ENCODE results near the gene AATK.

AATK gene

GRCh38 chr17:81190591-81190990 is 24.6 kb upstream of the AATK start:
- peak; percentile 9 for DNase-seq

GRCh38 chr17:81189670-81190530 is 23.9 kb upstream of the AATK start:
- Histone ChIP-seq H3K4me3 (ENCODE audit: low read depth, low read length) (no peak overlapping the region), H3K9me3 (no peaks in the 10 kb centered on the region), H3K4me1 (peaks cover 13% of the 10 kb centered on the region), H3K27me3 (no peaks in the 10 kb centered on the region), H3K36me3 (peaks cover 10% of the 10 kb centered on the region)
- TF ChIP-seq CTCF (IDR thresholded peaks at IDR 0.05; ENCODE audit: low read depth, low read length): 0 out of 2 replicates have a peak, but pooled peaks have one; percentile 9
- DNase-seq: no peak

More at GRCh38 chr17:81190591-81190990, 24.6 kb upstream of the AATK start:
- no peak overlapping the region for H3K4me3 ChIP-seq (ENCODE audit: low read depth, low read length)
- no peaks in the 10 kb centered on the region for H3K9me3 ChIP-seq
- H3K27me3 ChIP-seq: no peaks in the 10 kb centered on the region
- TF ChIP-seq CTCF (IDR thresholded peaks at IDR 0.05; ENCODE audit: low read depth, low read length): no peak
- peaks cover 10% of the 10 kb centered on the region for H3K36me3 ChIP-seq
- H3K4me1 ChIP-seq: peaks cover 13% of the 10 kb centered on the region

DNA sequence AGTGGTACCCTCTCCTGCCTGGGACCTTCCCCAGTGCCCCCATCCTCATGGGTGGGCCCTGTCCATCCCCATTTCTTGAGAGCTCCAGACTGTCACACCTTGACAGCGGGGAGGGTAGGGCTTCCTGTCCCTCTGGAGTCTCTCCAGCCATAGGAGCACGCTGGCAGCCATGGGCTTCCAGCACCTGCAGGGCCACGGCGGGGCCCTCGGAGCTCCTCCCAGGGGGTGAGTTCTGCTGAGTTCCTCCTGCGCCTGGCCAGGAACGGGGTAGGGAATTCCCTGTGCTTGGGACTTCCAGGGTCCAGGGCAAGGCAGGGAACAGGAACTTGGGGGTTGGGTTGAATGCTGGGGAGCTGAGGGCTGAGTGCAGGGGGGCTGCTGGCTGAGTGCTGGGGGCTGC is 23.0 kb upstream of the AATK start:
- DNase-seq: no peak
- H3K27me3 ChIP-seq: no peaks in the 10 kb centered on the region
- peaks cover 4% of the 10 kb centered on the region; the same call in 1 of the 2 replicates for H3K36me3 ChIP-seq
- H3K4me3 ChIP-seq (ENCODE audit: low read depth, low read length): no peak overlapping the region
- TF ChIP-seq CTCF (IDR thresholded peaks at IDR 0.05; ENCODE audit: low read depth, low read length): no peak
- H3K9me3 ChIP-seq: no peaks in the 10 kb centered on the region
- peaks cover 11% of the 10 kb centered on the region for H3K4me1 ChIP-seq

GRCh38 chr17:81188491-81188840 is 22.4 kb upstream of the AATK start:
- Histone ChIP-seq H3K4me3 (ENCODE audit: low read depth, low read length) (no peak overlapping the region), H3K9me3 (no peaks in the 10 kb centered on the region), H3K4me1 (peaks cover 6% of the 10 kb centered on the region), H3K36me3 (peaks cover 4% of the 10 kb centered on the region; the same call in 1 of the 2 replicates), H3K27me3 (no peaks in the 10 kb centered on the region)
- no peak for TF ChIP-seq CTCF (IDR thresholded peaks at IDR 0.05; ENCODE audit: low read depth, low read length)
- no peak for DNase-seq

- H3K9me3 ChIP-seq: no peaks in the 10 kb centered on the region
- no peaks in the 10 kb centered on the region; the same call in 1 of the 2 replicates for H3K4me1 ChIP-seq
- DNase-seq: no peak
- TF ChIP-seq CTCF (IDR thresholded peaks at IDR 0.05; ENCODE audit: low read depth, low read length): no peak
- H3K36me3 ChIP-seq: peaks cover 4% of the 10 kb centered on the region; the same call in 1 of the 2 replicates
- H3K27me3 ChIP-seq: no peaks in the 10 kb centered on the region
- no peak overlapping the region for H3K4me3 ChIP-seq (ENCODE audit: low read depth, low read length)
Observed at GRCh38 chr17:81187586-81188490, 21.8 kb upstream of the AATK start.

Measured in BE2C (cell line).